Measurements from ENCODE around the gene GRIN2A.
"Not testable (repeated sequence)": the region's sequence is repeated elsewhere in the genome, so short reads cannot be mapped to it uniquely, and the experiment has no call there.

The GRIN2A gene

GRCh38 chr16:9909072-9909825 is 273.0 kb downstream of the GRIN2A start:
- no peak for DNase-seq

DNA sequence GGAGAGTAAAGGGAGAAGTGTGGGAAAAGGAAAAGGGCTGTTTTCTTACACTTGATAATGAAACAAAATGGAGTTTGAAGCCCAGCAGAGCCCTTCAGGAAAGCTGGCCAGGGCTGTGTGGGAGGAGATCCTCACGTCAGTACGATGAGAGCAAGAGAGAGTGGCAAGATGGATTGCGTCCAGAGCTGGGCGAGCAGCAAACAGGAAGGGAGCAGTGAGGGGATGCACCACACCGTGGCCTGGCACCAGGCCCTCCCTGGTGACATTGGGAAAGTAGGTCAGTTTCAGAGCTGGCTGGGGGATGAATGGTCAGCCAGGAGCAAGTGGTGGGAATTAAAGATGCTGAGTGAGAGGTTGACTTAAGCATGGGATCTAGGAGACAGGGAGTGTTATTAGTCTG is 273.6 kb downstream of the GRIN2A start:
- DNase-seq = no peak

DNA sequence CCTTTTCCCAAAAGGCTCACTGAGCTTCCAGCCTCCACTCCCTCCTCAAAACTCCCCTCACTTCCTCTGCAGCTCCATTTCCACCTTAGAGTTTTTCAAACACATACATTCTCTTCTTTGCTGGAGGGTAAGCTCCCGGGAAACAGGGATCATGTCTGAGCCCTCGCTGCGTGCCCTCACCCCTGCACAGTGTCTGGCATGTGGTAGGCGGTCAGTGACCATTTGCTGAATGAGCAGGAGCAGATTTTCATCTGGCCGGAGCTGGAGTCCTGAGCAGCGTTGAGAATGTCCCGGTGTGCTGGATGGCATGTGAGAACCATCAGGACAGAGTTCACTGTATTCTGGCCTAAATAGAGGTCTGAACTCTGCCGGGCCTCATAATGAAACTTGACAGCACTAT is 274.5 kb downstream of the GRIN2A start:
- no peak for DNase-seq

DNA sequence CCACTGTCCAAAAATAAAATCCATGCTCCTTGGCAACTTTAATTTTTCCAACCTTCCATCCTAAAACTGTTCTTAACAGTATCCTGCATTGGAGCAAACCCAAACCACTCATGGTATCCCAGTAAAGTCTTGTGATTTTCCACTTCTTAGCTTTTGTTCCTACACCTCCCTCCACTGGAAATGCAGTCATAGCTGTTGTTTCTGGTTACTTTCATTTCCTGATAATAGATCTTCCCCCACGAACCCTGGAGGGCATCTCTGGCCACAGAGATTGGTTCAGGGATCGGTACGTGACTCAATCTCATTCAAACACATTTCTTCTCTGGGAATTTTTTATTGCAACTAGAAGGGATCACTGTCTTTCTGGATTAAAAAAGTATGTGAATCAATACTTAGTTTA is 276.0 kb downstream of the GRIN2A start:
- no peak for DNase-seq

- no peak for DNase-seq
Measured at GRCh38 chr16:9904526-9904925, 277.7 kb downstream of the GRIN2A start.

DNA sequence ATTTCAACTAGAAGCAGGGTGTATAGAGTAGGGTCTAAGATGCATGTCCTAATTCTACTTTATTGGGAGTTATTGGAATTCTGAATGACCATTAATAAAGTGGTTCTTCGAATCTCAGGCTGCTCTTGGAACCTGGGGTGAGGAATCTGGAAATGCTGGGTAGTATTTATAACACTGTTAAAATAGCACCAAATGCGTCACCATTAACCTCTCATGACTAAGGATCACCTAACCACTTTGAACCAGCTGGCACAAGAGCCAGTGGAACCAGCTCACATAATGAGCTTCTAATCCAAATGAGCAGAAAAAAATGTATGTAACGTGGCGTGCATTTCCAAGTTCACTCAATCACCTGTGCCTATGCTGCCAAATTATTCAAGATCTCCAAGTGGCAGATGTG is 281.7 kb downstream of the GRIN2A start:
- DNase-seq = no peak

- no peak for DNase-seq
Measured at GRCh38 chr16:9898555-9898954, 283.7 kb downstream of the GRIN2A start.

DNA sequence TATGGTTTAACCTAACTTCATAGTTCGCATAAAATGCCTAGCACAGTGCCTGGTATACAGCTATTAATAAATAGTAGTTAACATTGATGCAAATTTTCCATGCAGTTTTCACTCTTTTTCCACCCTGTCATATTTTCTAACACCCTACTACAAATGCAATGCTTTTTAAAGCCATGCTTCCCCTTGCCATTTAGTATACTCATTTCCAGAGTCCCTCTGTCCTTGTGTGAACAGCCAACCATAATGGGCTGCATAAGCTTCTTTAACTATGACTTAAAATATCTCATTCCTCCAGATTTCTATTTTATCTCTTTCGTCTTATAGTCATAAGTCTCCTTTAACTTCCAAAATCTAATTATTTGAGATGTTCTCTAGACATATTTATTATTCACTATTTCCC is 284.1 kb downstream of the GRIN2A start:
- DNase-seq = no peak

- DNase-seq = no peak
Measured at GRCh38 chr16:9895817-9896216, 286.4 kb downstream of the GRIN2A start.

GRCh38 chr16:9885876-9886275 is 296.4 kb downstream of the GRIN2A start:
- no peak for DNase-seq

DNA sequence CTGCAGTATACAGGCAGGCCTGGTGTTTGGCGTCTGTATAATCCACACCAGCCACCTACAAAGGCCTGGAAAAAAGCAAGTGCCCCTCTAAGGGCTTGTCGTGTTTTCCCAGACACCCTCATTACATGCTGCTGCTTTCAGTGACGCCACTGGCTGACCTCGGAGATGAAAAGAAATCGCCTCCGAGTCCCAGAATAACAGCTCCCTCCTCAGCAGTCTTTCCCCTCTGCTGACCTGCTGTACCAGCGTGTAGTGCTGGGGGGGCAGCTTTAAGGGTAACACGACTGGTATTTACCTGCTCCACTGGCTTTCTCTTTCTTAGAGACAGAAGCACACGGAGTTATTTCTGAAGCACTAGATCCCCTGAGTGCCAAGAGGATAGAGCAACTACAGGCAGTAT is 296.8 kb downstream of the GRIN2A start:
- no peak for DNase-seq

- not testable (repeated sequence) for DNase-seq
Measured at GRCh38 chr16:9875981-9876380, 306.2 kb downstream of the GRIN2A start.

GRCh38 chr16:9874219-9874618 is 308.0 kb downstream of the GRIN2A start:
- no peak for DNase-seq

DNA sequence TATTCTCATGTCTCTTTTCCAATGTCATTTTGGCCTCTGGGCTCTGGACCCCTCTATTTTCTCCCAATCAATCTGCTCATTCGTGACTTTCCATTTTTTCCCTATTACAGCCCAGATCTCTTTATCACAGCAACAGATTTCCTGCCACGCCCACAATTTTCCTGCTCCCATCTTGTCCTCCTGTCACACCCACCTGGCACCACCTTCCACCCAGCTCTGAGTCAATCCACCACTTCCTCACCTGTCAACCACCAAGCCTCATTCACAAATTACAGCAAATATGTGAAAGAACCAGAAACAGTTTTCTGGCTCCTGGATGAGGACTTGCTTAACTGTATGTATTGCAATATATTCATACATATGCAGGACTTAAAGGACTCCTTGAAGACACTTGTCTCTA is 311.3 kb downstream of the GRIN2A start:
- DNase-seq = no peak

- no peak for DNase-seq
Measured at GRCh38 chr16:9869776-9870175, 312.5 kb downstream of the GRIN2A start.

DNA sequence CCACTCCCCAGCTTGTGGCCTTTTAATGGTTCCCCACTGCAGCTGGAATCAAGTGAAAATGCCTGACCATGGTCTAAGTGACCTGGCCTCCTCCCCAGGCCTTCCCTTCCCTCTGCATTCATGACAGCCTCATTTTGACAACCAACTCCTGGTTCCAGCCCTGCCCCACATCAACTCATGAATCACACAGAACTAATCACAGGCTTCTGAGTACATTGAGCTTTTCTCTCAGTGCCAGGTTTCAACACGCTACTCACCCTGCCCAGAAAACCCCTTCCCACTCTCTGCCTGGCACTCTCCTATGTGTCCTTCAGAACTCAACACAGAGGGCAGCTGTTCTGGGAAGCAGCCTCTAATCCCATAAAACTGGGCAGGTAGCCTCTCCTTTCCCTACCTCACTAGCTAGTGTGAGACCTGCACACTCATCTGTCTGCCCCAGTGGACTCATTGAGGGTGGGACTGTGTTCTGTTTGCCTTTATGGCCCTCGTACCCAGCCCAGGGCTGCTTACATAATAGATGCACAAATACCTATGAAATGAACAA is 313.6 kb downstream of the GRIN2A start:
- no peak for DNase-seq

- no peak for DNase-seq
Measured at GRCh38 chr16:9867176-9867575, 315.1 kb downstream of the GRIN2A start.

DNA sequence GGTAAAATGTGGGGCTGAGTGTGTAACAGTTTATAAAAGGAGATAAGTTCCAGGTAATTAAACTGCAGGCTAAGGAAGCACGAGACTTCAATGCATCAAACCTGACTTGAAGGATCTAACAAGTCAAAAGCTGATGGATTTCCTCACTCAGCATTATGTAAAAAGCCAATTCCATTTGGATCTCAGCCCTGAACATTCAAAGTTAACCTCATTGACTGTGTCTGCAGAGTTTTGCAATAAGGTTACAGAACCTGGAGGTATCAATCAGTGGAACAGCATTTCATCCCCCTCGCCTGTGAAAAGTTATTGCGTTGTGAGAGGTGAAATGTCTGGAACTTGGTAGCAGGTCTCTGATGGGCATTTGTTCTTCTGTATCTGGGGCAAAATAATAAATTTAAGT is 317.8 kb downstream of the GRIN2A start:
- no peak for DNase-seq

DNA sequence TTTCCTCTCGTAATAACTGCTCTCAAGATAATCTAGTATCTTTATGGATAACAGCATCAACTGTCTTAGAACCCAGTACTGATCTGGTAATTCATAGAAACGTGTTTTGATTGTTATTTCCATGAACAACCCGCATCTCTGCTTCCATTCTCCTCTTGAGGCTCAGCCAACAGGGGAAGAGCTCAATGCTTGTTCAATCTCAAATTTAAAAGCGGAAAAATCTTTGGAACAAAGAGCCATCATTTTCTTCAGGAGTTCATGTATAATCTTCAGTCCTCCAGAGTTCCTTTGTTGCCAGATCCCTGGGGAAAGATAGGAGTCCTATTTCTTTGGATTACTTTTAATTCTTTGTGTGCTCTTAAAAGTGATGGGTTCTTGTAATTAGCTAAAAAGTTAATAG is 319.9 kb downstream of the GRIN2A start:
- no peak for DNase-seq

DNA sequence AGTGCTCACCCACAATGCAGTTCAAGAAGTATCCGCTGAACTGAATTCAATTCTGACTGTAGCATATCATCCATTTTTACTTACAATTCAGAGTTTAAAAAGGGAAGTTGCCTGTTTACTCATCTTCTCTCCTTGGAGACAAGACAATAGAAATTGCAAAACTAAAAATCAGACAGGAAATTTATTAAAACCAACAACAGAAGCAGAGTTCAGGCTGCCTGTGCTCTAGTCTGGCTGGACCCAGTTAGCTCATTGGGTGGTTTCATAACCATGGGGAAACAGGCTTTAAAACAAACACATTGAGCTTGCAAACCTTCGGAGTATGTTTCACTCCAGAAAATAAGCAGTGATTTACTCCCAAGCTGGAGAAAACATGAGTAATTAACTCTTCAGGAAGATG is 321.4 kb downstream of the GRIN2A start:
- no peak for DNase-seq

GRCh38 chr16:9859701-9860327 is 322.4 kb downstream of the GRIN2A start:
- no peak for DNase-seq

GRCh38 chr16:9854675-9855074 is 327.6 kb downstream of the GRIN2A start:
- DNase-seq = no peak

DNA sequence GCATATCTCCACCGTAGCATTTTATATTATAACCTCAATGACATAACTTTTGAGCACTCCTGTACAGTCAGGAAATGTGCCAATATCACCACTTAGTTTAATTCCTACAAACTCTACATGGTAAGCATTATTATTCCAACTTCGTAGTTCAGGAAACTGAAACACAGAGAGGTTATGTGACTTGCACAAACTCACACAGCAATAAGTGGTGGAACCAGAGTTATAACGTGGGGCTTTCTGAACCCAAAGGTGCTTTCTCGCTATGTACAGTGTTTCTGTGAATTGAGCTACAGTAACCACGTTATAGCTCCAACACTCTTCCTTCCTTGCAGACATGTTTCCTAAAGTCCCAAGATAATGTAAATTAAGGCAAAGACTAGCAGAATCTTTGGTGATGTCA is 330.2 kb downstream of the GRIN2A start:
- no peak for DNase-seq

DNA sequence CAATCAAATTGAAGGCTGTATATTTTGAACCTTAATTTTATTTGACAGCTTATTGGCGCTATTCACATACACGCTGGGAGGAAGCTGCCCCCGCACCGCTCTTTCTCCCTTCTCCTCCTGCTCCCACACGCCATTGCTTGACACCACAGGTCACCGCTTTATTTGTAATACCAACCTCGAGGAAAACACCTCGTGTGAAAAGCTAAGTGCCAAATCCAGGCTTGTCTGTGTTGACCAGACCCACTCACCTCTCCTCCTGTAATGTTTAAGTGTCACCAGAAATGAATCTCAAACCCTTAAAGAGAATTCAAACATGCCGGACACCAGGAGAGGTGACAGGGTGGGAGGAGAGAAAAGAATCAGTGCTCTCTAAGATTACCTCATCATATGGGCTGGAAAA is 331.4 kb downstream of the GRIN2A start:
- DNase-seq = no peak
